Measurements from ENCODE around the gene BEX3.
"Not testable (repeated sequence)": the region's sequence is repeated elsewhere in the genome, so short reads cannot be mapped to it uniquely, and the experiment has no call there.

BEX3 gene

GRCh38 chrX:103382877-103383276 lies 6.5 kb downstream of the BEX3 start:
- no peak overlapping the region for H3K27ac ChIP-seq (ENCODE audit: low read length)
- H3K9me3 ChIP-seq (ENCODE audit: control insufficient read depth in 2 of 2, low read length in 2 of 2): no peaks in the 10 kb centered on the region
- no peaks in the 10 kb centered on the region for H3K36me3 ChIP-seq (ENCODE audit: control insufficient read depth in 2 of 2, insufficient read depth in 2 of 2, low read length in 2 of 2)
- H3K9ac ChIP-seq (ENCODE audit: low read length in 2 of 2): no peak overlapping the region
- H3K4me1 ChIP-seq (ENCODE audit: control insufficient read depth, insufficient read depth, low read length): no peaks in the 10 kb centered on the region
- no peak overlapping the region for H3K4me3 ChIP-seq (ENCODE audit: low read length in 2 of 2)
- peaks cover 0 to 3% of the 10 kb centered on the region in 2 donors for H3K27me3 ChIP-seq (ENCODE audit: control insufficient read depth in 1 of 2, insufficient read depth in 2 of 2, low read length in 2 of 2)

GRCh38 chrX:103384672-103385071 lies 8.3 kb downstream of the BEX3 start:
- H3K36me3 ChIP-seq (ENCODE audit: control insufficient read depth in 2 of 2, insufficient read depth in 2 of 2, low read length in 2 of 2): no peaks in the 10 kb centered on the region
- H3K9me3 ChIP-seq (ENCODE audit: control insufficient read depth in 2 of 2, low read length in 2 of 2): no peaks in the 10 kb centered on the region
- no peak overlapping the region for H3K4me3 ChIP-seq (ENCODE audit: low read length in 2 of 2)
- H3K27ac ChIP-seq (ENCODE audit: low read length): no peak overlapping the region
- no peak overlapping the region for H3K9ac ChIP-seq (ENCODE audit: low read length in 2 of 2)
- no peaks in the 10 kb centered on the region for H3K4me1 ChIP-seq (ENCODE audit: control insufficient read depth, insufficient read depth, low read length)
- peaks cover 0 to 4% of the 10 kb centered on the region in 2 donors for H3K27me3 ChIP-seq (ENCODE audit: control insufficient read depth in 1 of 2, insufficient read depth in 2 of 2, low read length in 2 of 2)

- H3K9ac ChIP-seq (ENCODE audit: low read length in 2 of 2); H3K9me3 ChIP-seq (ENCODE audit: control insufficient read depth in 2 of 2, low read length in 2 of 2); H3K4me3 ChIP-seq (ENCODE audit: low read length in 2 of 2); H3K4me1 ChIP-seq (ENCODE audit: control insufficient read depth, insufficient read depth, low read length); H3K36me3 ChIP-seq (ENCODE audit: control insufficient read depth in 2 of 2, insufficient read depth in 2 of 2, low read length in 2 of 2); H3K27me3 ChIP-seq (ENCODE audit: control insufficient read depth in 1 of 2, insufficient read depth in 2 of 2, low read length in 2 of 2); H3K27ac ChIP-seq (ENCODE audit: low read length): not testable (repeated sequence)
These were observed 9.0 kb downstream of the BEX3 start for GRCh38 chrX:103385283-103385830.

GRCh38 chrX:103386332-103386731 lies 10.0 kb downstream of the BEX3 start:
- H3K9me3 ChIP-seq (ENCODE audit: control insufficient read depth in 2 of 2, low read length in 2 of 2): no peaks in the 10 kb centered on the region
- H3K4me3 ChIP-seq (ENCODE audit: low read length in 2 of 2): no peak overlapping the region
- H3K27ac ChIP-seq (ENCODE audit: low read length): no peak overlapping the region
- no peaks in the 10 kb centered on the region for H3K36me3 ChIP-seq (ENCODE audit: control insufficient read depth in 2 of 2, insufficient read depth in 2 of 2, low read length in 2 of 2)
- peaks cover 0 to 4% of the 10 kb centered on the region in 2 donors for H3K27me3 ChIP-seq (ENCODE audit: control insufficient read depth in 1 of 2, insufficient read depth in 2 of 2, low read length in 2 of 2)
- H3K4me1 ChIP-seq (ENCODE audit: control insufficient read depth, insufficient read depth, low read length): no peaks in the 10 kb centered on the region
- no peak overlapping the region for H3K9ac ChIP-seq (ENCODE audit: low read length in 2 of 2)

GRCh38 chrX:103393487-103393886 lies 17.1 kb downstream of the BEX3 start:
- Histone ChIP-seq H3K4me1 (ENCODE audit: control insufficient read depth, insufficient read depth, low read length) (no peaks in the 10 kb centered on the region), H3K36me3 (ENCODE audit: control insufficient read depth in 2 of 2, insufficient read depth in 2 of 2, low read length in 2 of 2) (no peaks in the 10 kb centered on the region), H3K9ac (ENCODE audit: low read length in 2 of 2) (no peak overlapping the region), H3K4me3 (ENCODE audit: low read length in 2 of 2) (no peak overlapping the region), H3K27me3 (ENCODE audit: control insufficient read depth in 1 of 2, insufficient read depth in 2 of 2, low read length in 2 of 2) (peaks cover 0 to 15% of the 10 kb centered on the region in 2 donors), H3K9me3 (ENCODE audit: control insufficient read depth in 2 of 2, low read length in 2 of 2) (peaks cover 0 to 5% of the 10 kb centered on the region in 2 donors), H3K27ac (ENCODE audit: low read length) (no peak overlapping the region)

GRCh38 chrX:103396186-103396585 lies 19.8 kb downstream of the BEX3 start:
- H3K9ac ChIP-seq (ENCODE audit: low read length in 2 of 2): no peak overlapping the region
- no peaks in the 10 kb centered on the region for H3K36me3 ChIP-seq (ENCODE audit: control insufficient read depth in 2 of 2, insufficient read depth in 2 of 2, low read length in 2 of 2)
- peaks cover 0 to 15% of the 10 kb centered on the region in 2 donors for H3K27me3 ChIP-seq (ENCODE audit: control insufficient read depth in 1 of 2, insufficient read depth in 2 of 2, low read length in 2 of 2)
- H3K4me1 ChIP-seq (ENCODE audit: control insufficient read depth, insufficient read depth, low read length): no peaks in the 10 kb centered on the region
- no peak overlapping the region for H3K27ac ChIP-seq (ENCODE audit: low read length)
- H3K9me3 ChIP-seq (ENCODE audit: control insufficient read depth in 2 of 2, low read length in 2 of 2): peaks cover 0 to 5% of the 10 kb centered on the region in 2 donors
- no peak overlapping the region for H3K4me3 ChIP-seq (ENCODE audit: low read length in 2 of 2)

GRCh38 chrX:103396660-103397059 lies 20.3 kb downstream of the BEX3 start:
- Histone ChIP-seq H3K27ac (ENCODE audit: low read length) (no peak overlapping the region), H3K4me1 (ENCODE audit: control insufficient read depth, insufficient read depth, low read length) (no peaks in the 10 kb centered on the region), H3K27me3 (ENCODE audit: control insufficient read depth in 1 of 2, insufficient read depth in 2 of 2, low read length in 2 of 2) (peaks cover 0 to 15% of the 10 kb centered on the region in 2 donors), H3K36me3 (ENCODE audit: control insufficient read depth in 2 of 2, insufficient read depth in 2 of 2, low read length in 2 of 2) (no peaks in the 10 kb centered on the region), H3K9me3 (ENCODE audit: control insufficient read depth in 2 of 2, low read length in 2 of 2) (peaks cover 0 to 5% of the 10 kb centered on the region in 2 donors), H3K9ac (ENCODE audit: low read length in 2 of 2) (no peak overlapping the region), H3K4me3 (ENCODE audit: low read length in 2 of 2) (no peak overlapping the region)

GRCh38 chrX:103397707-103398106 lies 21.4 kb downstream of the BEX3 start:
- H3K4me1 ChIP-seq (ENCODE audit: control insufficient read depth, insufficient read depth, low read length): no peaks in the 10 kb centered on the region
- H3K4me3 ChIP-seq (ENCODE audit: low read length in 2 of 2): no peak overlapping the region
- H3K27me3 ChIP-seq (ENCODE audit: control insufficient read depth in 1 of 2, insufficient read depth in 2 of 2, low read length in 2 of 2): peaks cover 0 to 18% of the 10 kb centered on the region in 2 donors
- peaks cover 0 to 5% of the 10 kb centered on the region in 2 donors for H3K9me3 ChIP-seq (ENCODE audit: control insufficient read depth in 2 of 2, low read length in 2 of 2)
- no peak overlapping the region for H3K27ac ChIP-seq (ENCODE audit: low read length)
- H3K36me3 ChIP-seq (ENCODE audit: control insufficient read depth in 2 of 2, insufficient read depth in 2 of 2, low read length in 2 of 2): no peaks in the 10 kb centered on the region
- no peak overlapping the region for H3K9ac ChIP-seq (ENCODE audit: low read length in 2 of 2)

- Histone ChIP-seq H3K27ac (ENCODE audit: low read length) (no peak overlapping the region), H3K36me3 (ENCODE audit: control insufficient read depth in 2 of 2, insufficient read depth in 2 of 2, low read length in 2 of 2) (no peaks in the 10 kb centered on the region), H3K4me1 (ENCODE audit: control insufficient read depth, insufficient read depth, low read length) (no peaks in the 10 kb centered on the region), H3K27me3 (ENCODE audit: control insufficient read depth in 1 of 2, insufficient read depth in 2 of 2, low read length in 2 of 2) (peaks cover 0 to 18% of the 10 kb centered on the region in 2 donors), H3K9me3 (ENCODE audit: control insufficient read depth in 2 of 2, low read length in 2 of 2) (peaks cover 0 to 5% of the 10 kb centered on the region in 2 donors), H3K9ac (ENCODE audit: low read length in 2 of 2) (no peak overlapping the region), H3K4me3 (ENCODE audit: low read length in 2 of 2) (no peak overlapping the region)
These were observed 22.1 kb downstream of the BEX3 start for GRCh38 chrX:103398421-103398864.

- H3K4me1 ChIP-seq (ENCODE audit: control insufficient read depth, insufficient read depth, low read length): no peaks in the 10 kb centered on the region
- no peak overlapping the region for H3K4me3 ChIP-seq (ENCODE audit: low read length in 2 of 2)
- H3K9ac ChIP-seq (ENCODE audit: low read length in 2 of 2): no peak overlapping the region
- no peaks in the 10 kb centered on the region for H3K36me3 ChIP-seq (ENCODE audit: control insufficient read depth in 2 of 2, insufficient read depth in 2 of 2, low read length in 2 of 2)
- no peak overlapping the region for H3K27ac ChIP-seq (ENCODE audit: low read length)
- peaks cover 0 to 4% of the 10 kb centered on the region in 2 donors for H3K9me3 ChIP-seq (ENCODE audit: control insufficient read depth in 2 of 2, low read length in 2 of 2)
- H3K27me3 ChIP-seq (ENCODE audit: control insufficient read depth in 1 of 2, insufficient read depth in 2 of 2, low read length in 2 of 2): peaks cover 0 to 20% of the 10 kb centered on the region in 2 donors
These were observed 23.4 kb downstream of the BEX3 start for GRCh38 chrX:103399744-103400143.

- H3K36me3 ChIP-seq (ENCODE audit: control insufficient read depth in 2 of 2, insufficient read depth in 2 of 2, low read length in 2 of 2): no peaks in the 10 kb centered on the region
- peaks cover 0 to 26% of the 10 kb centered on the region in 2 donors for H3K27me3 ChIP-seq (ENCODE audit: control insufficient read depth in 1 of 2, insufficient read depth in 2 of 2, low read length in 2 of 2)
- H3K9me3 ChIP-seq (ENCODE audit: control insufficient read depth in 2 of 2, low read length in 2 of 2): peaks cover 0 to 4% of the 10 kb centered on the region in 2 donors
- no peak overlapping the region for H3K4me3 ChIP-seq (ENCODE audit: low read length in 2 of 2)
- no peak overlapping the region for H3K9ac ChIP-seq (ENCODE audit: low read length in 2 of 2)
- no peaks in the 10 kb centered on the region for H3K4me1 ChIP-seq (ENCODE audit: control insufficient read depth, insufficient read depth, low read length)
- no peak overlapping the region for H3K27ac ChIP-seq (ENCODE audit: low read length)
These were observed 24.6 kb downstream of the BEX3 start for GRCh38 chrX:103400931-103401330.
